Measurements from ENCODE around the gene TEKT5.
A peak's percentile ranks its signal among the peaks of the same experiment; 100 is the strongest.
"Not testable (repeated sequence)": the region's sequence is repeated elsewhere in the genome, so short reads cannot be mapped to it uniquely, and the experiment has no call there.

Gene TEKT5

GRCh38 chr16:10684511-10685151 lies 10.1 kb downstream of the TEKT5 start:
- DNase-seq (ENCODE audit: low read depth) = no peak

DNA sequence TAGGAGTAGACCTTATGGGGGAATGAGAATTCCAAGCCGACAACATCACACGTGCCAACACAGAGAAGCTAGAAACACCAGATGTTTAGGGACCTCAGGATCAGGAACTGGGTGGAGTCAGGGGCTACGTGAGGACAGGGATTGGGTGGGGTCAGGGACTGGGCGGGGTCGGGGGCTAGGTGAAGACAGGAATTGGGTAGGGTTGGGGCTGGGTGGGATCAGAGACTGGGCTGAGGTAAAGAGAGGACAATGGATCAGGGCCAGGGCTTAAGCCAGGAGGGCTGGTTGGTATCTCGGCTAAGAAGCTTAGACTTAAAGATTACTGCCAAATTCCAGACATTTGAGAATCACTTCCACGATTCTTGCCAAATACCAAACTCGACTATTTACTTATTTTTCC lies 11.6 kb downstream of the TEKT5 start:
- no peak for DNase-seq (ENCODE audit: low read depth)

- DNase-seq (ENCODE audit: low read depth) = no peak
These were observed 12.1 kb downstream of the TEKT5 start for GRCh38 chr16:10682604-10683003.

- DNase-seq (ENCODE audit: low read depth) = no peak
These were observed 13.1 kb downstream of the TEKT5 start for GRCh38 chr16:10681310-10682308.

DNA sequence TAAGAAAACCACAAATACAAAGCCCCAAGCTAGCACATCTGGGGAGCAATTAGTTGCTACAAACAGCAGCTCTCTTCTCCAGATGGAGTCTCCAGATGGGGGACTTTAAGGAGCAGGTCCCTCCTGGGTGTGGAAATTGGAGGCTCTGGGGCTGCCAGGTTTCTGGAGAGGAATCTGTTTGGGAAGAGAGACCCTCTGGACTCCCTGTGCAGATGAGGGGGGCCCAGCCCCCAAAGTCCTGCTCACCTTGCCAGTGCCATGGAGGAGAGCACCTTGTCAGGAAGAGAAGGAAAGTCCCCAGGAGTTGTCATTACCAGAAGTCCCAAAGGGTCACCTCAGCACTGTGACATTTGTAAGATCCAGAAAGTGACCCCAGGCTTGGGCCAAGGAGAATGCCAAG lies 14.8 kb downstream of the TEKT5 start:
- no peak for DNase-seq (ENCODE audit: low read depth)

DNA sequence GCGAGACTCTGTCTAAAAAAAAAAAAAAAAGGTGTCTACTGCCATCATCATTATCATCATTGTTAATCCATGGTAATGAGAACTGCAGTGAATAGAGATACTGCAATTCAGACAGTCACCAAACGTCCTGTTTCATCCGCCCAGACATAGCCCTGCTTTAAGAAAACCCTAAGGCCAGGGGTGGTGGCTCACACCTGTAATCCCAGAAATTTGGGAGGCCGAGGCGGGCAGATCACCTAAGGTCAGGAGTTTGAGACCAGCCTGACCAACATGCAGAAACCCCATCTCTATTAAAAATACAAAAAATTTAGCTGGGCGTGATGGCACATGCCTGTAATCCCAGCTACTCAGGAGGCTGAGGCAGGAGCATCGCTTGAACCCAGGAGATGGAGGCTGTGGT lies 15.3 kb downstream of the TEKT5 start:
- not testable (repeated sequence) for DNase-seq (ENCODE audit: low read depth)

DNA sequence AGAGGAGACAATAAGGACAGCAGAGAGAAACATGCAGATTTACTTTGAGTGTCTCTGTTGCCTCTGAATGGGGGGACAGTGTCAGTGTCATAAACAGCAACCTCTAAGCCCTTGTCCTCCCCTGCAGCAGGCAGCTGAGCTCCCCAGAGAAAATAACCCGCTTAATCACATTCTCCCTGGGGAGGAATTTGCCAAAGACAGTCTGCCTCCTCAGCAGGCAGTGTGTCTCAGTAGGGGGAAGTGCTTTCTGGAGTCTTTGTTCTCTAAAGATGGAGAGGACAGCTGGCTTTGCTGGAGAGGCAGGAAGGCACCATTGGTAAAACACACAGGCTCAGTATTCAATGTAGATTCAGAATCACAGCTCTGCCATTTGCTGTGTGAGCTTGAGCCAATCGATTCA lies 16.1 kb downstream of the TEKT5 start:
- no peak for DNase-seq (ENCODE audit: low read depth)

- DNase-seq (ENCODE audit: low read depth) = no peak
These were observed 18.4 kb downstream of the TEKT5 start for GRCh38 chr16:10676284-10676683.

- DNase-seq (ENCODE audit: low read depth) = no peak
These were observed 18.9 kb downstream of the TEKT5 start for GRCh38 chr16:10675861-10676260.

DNA sequence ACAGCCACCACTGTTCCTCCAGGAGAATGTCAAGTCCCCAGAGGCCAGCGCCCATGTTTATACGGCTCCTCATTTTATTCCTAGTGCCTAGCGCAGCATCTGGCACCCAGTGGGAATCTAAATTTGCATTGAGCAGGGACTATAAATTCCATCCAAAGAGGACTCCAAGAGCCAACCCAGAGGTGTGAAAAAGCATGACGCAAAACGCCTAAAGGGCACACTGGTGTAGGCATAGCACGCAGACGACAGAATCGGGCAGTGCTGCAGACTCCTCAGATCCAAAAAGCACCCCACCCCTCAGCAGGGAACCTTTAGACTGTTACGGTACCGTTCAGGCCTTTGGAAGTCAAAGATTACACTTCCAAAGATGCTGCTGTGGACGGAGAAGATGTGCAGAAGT lies 19.5 kb downstream of the TEKT5 start:
- DNase-seq (ENCODE audit: low read depth) = no peak

GRCh38 chr16:10671729-10672128 lies 23.0 kb downstream of the TEKT5 start:
- DNase-seq (ENCODE audit: low read depth) = no peak

GRCh38 chr16:10669791-10670190 lies 24.9 kb downstream of the TEKT5 start:
- DNase-seq (ENCODE audit: low read depth) = no peak

DNA sequence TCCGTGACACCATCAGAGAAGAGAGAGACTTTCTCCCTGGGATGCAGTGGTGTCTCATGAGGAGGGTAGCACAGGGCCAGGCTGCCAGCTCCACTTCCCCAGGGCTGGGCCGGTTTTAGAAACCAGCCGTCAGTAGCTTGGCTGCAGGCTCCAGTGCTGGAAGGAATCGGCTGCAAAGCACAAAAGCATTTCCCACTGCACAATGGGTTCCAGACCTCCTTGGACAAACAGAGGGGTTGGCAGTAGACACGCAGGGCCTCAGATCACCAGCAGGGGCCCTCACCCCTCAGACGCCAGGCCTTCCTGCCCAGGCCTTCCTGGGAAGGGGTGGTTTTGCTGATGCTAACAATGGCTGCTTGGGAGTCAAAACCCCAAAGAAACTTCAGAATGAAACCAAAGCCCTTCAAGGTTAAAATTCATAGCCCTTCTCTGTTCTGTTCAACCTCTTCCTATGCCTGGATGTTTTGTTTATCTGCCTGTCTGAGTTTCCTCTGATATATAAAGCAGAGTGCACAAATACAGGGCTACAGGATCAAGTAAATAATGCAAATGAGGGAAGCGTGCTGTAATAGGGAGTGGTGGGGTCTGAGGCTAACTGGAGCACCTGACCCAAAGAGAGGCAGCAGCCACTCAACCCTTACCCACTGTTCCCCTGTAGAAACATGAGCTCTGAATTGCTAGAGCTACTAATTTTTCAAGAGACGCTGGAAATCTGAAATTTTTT lies 26.2 kb downstream of the TEKT5 start:
- DNase-seq (ENCODE audit: low read depth) = peak; percentile 44

DNA sequence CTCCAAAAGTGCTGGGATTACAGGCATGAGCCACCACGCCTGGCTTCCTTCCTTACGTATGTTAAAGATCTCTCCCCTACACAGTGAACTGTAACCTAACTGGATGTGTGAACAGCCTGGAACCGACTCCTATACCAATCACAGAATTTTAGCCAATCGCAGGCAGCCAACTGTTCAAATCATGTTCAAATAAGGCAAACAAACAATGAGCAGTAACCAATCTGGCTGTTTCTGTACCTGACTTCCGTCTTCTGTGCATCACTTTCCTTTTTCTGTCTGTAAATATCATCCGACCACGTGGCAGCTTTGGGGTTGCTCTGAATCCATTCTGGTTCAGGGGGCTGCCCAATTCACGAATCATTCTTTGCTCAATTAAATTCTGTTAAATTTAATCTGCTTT lies 27.5 kb downstream of the TEKT5 start:
- no peak for DNase-seq (ENCODE audit: low read depth)

DNA sequence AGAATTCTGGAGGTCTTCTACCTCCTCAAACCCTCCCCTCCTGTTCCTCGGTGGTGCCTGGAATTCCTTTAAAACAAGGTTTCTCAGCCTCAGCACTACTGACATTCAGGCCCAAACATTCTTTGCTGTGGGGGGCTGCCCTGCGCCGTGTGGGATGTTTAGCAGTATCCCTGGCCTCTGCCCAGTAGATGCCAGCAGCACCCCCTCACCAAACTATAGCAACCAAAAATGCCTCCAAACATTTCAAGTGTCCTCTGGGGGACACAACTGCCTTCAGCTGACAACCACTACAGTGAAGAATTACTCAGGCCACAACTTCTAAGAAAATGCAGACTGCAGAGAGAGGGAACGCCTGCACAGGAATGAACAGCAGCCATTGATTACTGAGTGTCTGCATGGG lies 28.4 kb downstream of the TEKT5 start:
- no peak for DNase-seq (ENCODE audit: low read depth)

GRCh38 chr16:10665166-10665565 lies 29.6 kb downstream of the TEKT5 start:
- no peak for DNase-seq (ENCODE audit: low read depth)

DNA sequence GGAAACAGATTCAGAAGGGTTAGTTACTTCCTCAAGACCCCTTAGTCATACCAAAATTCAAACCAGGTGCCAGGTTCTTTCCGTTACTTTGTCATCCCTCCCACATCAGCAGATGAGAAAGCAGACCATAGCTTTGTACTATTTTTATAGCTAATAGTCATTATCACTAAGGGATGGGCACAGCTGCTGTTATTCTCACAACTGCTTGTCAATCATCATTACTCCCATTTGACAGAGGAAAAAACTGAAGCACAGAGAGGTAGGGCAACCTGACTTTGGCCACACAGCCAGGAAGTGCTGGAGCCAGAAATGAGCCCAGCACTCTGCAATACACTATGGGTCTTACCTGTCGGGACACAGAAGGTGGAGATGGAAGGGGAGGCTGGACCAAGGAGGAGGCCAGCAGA lies 30.0 kb downstream of the TEKT5 start:
- no peak for DNase-seq (ENCODE audit: low read depth)

DNA sequence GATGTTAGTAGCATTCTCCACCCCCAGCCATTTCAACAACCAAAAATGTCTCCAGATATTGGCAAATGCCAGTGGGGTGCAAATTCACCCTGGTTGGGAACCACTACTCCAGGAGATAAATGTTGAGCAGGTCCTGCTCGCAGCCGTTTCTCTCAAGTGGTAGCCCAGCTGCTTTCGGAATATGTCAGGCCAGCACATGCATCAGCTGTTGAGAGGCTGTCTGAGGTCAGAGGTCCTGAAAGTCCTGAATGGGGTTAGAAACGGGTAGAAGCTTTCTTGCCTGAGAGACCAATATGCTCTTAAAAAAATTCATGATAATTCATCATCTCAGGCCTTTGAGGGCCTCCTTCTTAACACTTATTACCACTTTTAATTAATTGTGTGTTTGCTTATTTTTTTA lies 31.0 kb downstream of the TEKT5 start:
- DNase-seq (ENCODE audit: low read depth) = no peak

- no peak for DNase-seq (ENCODE audit: low read depth)
These were observed 31.6 kb downstream of the TEKT5 start for GRCh38 chr16:10663146-10663545.

DNA sequence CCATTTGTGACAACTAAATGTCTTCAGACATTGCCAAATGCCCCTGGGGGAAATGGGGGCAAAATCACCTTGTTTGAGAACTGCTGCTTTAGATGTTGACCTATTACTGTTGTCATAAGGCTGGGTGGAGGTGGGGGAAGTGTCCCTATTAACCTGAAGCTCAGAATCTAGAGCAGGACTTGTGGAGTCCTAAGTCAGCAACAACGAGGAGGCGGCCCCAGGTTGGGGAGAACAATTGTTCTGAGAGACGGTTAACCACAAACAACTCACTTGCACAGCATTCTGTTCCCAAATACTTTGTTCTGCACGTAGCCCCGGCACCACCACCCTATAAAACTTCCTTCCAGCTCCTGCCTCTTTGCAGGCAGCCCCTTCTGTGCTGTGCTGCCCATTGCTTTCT lies 32.5 kb downstream of the TEKT5 start:
- DNase-seq (ENCODE audit: low read depth) = no peak

DNA sequence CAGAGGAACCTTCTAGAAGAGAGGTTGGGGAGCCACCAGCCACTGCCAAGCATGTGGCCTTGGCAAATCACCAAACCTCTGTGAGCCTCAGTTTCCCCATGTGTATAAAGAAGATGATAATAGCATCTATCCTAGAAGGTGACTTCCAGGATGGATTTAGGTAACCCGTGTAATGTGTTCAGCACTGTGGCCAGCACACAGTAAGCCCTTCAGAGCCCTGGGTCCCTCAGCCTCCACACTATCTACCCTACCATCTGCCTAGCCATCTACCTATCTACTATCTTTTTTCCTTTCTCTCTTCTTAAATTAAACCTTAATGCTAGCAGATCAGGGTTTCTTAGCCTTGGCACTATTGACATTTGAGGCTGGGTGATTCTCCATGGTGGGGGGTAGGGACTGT lies 33.0 kb downstream of the TEKT5 start:
- DNase-seq (ENCODE audit: low read depth) = no peak

GRCh38 chr16:10660950-10661635 lies 33.6 kb downstream of the TEKT5 start:
- DNase-seq (ENCODE audit: low read depth) = no peak

All from ELR (cell line).